ENCODE measurements around the gene GRK5. TPM values are rescaled to one million over a fixed set of nuclear protein-coding genes. Genes with fewer than 3 reads are reported as not detected.

The GRK5 gene
- total RNA-seq, 1 experiment from 2014 or later: 1.5 TPM

- no peak for DNase-seq (ENCODE audit: low read depth)
These were observed 294.3 kb downstream of the GRK5 start for GRCh38 chr10:119501690-119502089.

- DNase-seq (ENCODE audit: low read depth): no peak
These were observed 294.8 kb downstream of the GRK5 start for GRCh38 chr10:119502209-119502608.

GRCh38 chr10:119502618-119503155 lies 295.3 kb downstream of the GRK5 start:
- no peak for DNase-seq (ENCODE audit: low read depth)

- no peak for DNase-seq (ENCODE audit: low read depth)
These were observed 296.4 kb downstream of the GRK5 start for GRCh38 chr10:119503821-119504220.

GRCh38 chr10:119504651-119505050 lies 297.3 kb downstream of the GRK5 start:
- no peak for DNase-seq (ENCODE audit: low read depth)

- DNase-seq (ENCODE audit: low read depth): no peak
These were observed 297.8 kb downstream of the GRK5 start for GRCh38 chr10:119505131-119505551.

Other genes starting within 250 kb of the GRK5 start
- gene NANOS1, start 177.9 kb upstream of the GRK5 start, total RNA-seq (2014; rRNA removed): 0.45 and 0.98 TPM in 2 replicates
- 116 and 140 TPM in 2 replicates for gene EIF3A, start 126.8 kb upstream of the GRK5 start, total RNA-seq (2014; rRNA removed)
- gene DENND10, start 103.5 kb upstream of the GRK5 start, total RNA-seq (2014; rRNA removed): 53.1 and 67.3 TPM in 2 replicates
- gene SFXN4, start 41.9 kb upstream of the GRK5 start, total RNA-seq (2014; rRNA removed): 10.6 and 31.8 TPM in 2 replicates
- gene PRDX3, start 28.8 kb upstream of the GRK5 start, total RNA-seq (2014; rRNA removed): 248 and 297 TPM in 2 replicates

All from LHCN-M2 (cell line).